Superior temporal gyrus (tissue), 1 donor: ENCODE data around the gene MBD6.

Source experiments
- DNase-seq: peaks from one replicate; pipeline ENCODE4 v3.0.0-alpha.2; 2016; ENCODE audit errors: extremely low spot score

MBD6 gene

DNA sequence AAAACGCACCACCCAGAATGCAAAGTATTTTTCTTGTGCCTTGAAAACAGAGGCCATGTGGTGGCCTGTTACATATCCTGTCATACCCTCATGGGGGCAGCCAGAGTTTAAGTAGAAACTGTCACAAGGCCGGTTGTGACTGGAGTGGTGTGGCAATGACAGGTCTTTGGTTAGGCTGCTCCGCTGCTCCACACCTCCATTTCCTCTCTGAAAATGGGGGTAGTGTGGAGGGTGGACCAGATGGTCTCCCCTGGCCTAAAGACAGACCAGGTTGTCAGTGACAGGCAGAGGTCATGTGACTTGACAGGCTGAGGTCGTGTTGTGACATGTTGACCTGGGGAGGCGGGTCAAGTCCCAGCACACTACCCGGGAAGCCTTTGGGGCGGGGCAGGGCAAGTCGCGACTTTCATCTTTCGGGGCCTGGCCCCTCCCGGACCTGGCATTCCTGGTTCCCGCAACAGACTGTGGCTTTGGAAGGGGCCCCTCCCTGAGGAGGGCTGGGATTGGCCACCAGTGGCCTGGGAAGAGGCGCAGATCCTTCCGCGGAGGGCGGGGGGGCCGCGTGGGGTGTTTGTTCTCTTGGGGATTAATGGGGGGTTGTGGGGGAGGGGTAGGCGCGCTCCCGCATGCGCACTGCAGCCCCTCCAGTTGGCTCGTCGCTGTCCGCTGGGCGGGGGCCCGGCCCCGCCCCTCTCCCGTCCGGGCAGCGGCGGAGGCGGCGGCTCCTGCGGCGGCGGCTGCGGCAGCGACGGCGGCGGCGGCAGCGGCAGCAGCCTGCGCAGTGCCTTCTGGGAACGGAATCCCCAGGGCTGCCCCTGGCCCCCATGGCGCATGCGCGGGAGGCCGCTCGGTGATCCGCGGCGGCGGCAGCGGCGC is at the start of gene MBD6:
Gene MBD6, plus strand, starts transcription at position 814 of the 876 bp plus-strand sequence. CDS start 1,480 bp downstream, outside the sequence.
- DNase-seq: peak; percentile 86

GRCh38 chr12:57473392-57473791 is 49.2 kb upstream of the MBD6 start:
- DNase-seq: no peak

- DNase-seq: no peak
Observed at GRCh38 chr12:57473886-57474285, 48.7 kb upstream of the MBD6 start.

DNA sequence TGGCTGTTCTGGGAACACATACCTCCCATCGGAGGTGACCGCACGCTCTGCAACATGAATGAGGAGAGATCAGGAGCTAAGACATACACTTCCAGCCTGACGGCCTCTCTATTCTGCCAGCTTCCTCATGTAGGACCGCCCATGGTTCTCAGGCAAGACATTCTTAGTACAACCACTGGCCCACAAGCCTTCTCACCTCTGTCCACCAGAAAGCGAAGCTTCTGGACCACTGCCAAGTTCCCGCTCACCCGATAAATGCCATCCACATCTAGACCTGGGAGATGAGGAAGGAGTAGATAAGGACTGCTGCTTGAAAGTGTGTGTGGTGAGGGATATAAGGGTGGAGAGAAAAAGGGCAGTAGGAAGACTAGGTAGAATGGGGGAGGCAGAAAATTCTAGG is 48.2 kb upstream of the MBD6 start:
- DNase-seq: no peak

- DNase-seq: no peak
Observed at GRCh38 chr12:57474862-57475261, 47.8 kb upstream of the MBD6 start.

GRCh38 chr12:57475271-57476161 is 47.1 kb upstream of the MBD6 start:
- DNase-seq: no peak

GRCh38 chr12:57476162-57476992 is 46.2 kb upstream of the MBD6 start:
- no peak for DNase-seq

DNA sequence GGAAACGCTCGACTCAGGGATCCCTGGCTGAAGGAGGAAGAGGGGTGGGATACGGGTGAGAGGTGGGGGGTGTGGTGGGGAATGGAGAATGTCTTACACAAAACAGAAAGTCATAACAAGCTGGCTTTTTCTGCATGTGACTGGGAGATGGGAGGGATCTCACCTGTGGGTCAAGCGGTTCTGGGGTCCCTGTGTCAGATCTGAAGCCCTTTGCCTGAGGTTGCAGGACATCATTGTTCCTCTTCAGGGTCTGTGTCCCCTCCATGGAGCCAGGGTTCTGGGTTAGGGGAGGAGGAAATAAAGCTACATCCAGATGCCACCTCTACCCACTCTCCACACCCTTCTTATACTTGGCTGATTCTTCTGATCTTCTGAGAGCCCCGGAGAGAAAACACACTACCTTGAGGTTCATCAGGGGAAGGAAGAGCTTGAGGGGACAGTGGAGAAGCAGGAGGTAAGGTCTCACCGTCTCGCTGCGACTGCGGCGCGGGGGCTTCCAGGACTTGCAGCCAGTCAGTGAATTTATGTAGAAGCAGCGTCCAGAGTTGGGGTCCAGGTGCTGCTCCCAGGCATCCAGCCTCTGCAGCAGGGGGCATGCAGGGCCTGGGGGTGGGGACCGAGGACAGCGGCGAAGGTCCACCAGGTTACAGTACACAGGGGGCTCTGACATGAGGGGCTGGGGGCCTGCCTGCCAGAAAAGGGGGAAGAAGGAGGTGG is 45.5 kb upstream of the MBD6 start:
- no peak for DNase-seq

DNA sequence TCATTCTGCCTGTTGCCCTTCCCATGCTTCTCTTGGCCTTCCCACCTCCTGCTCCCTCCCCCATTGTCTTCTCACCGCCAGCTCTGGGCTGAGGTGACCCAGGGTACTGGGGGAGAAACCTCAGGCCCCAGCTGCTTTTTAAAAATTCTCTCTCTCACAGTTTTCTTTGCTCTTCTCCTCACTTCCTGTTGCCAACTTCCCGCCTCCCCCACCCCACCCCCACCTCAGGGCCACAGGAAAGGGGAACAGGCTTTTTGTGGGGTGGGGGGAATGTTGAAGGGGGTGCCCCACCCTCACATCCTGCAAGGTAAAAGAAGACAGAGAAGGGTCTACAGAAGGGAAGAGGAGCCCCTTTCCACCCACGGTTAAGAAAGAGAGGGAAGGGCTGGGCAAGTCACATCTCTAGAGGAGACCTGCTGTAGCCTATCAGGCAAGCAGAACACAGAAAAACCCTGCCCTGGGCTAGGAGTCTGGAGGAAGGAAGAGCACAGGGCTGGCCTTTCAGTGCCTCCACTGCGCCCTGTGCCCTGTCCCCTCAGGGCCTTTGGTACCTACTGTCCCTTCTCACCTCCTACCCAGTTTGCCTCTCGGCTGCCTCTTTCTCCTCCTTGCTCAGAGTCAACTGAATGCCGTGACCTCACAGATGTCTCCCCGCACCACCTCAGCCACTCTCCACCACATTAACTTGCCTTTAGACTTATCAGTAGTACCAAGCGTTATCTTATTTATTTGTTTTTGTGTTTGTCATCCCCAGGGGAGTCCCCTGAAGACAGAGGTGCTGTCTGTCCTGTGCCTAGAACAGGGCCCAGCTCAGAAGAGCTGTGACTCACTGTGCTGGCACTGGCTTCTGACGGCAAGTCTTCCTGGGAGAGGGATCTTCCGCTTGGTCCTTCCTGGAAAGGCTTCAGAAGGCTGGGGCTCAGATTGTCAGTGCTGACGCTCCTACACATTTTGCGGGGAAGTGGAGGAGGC is 44.6 kb upstream of the MBD6 start:
- DNase-seq: no peak

GRCh38 chr12:57479043-57479375 is 43.6 kb upstream of the MBD6 start:
- no peak for DNase-seq

DNA sequence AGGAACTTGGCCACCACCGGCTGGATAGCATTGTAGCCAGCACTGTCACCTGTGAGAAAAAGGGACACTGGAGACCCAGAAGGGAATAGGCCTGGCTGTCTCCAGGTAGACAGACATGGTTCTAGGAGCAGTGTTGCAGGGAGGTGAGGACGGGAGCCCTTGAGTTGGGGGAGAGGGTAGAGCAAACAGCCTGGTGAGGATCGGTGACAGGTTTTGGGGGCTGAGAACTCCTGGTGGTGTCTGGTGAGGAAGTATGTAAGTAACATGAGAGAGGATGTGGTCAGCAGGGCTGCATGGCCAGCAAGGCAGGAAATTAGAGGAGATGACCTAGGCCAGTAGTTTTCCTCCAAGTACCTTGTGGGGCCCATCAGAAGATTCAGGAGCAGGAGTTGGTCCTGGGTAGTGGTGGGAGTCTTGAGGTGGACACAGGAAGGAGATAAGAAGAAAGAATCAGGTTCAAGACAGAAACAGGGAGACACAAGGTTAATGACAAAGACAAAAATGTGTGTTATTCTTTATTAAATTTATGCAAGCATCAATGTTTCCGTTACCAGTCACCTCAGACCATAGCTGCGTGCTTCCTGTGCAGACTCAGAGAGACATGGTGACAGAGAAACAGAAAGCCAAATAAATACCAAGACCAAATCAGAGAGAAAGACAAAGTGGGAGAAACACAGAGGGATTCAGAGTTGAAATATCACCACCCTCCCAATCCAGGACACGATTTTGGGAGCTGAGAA is 43.1 kb upstream of the MBD6 start, which contains the start of gene ARHGAP9:
Gene ARHGAP9, minus strand, starts transcription at position 491 of the 740 bp plus-strand sequence. Its CDS starts 460 bp downstream, at position 31.
- no peak for DNase-seq

GRCh38 chr12:57481671-57482070 is 41.0 kb upstream of the MBD6 start:
- DNase-seq: no peak

GRCh38 chr12:57483466-57483865 is 39.2 kb upstream of the MBD6 start:
- no peak for DNase-seq

DNA sequence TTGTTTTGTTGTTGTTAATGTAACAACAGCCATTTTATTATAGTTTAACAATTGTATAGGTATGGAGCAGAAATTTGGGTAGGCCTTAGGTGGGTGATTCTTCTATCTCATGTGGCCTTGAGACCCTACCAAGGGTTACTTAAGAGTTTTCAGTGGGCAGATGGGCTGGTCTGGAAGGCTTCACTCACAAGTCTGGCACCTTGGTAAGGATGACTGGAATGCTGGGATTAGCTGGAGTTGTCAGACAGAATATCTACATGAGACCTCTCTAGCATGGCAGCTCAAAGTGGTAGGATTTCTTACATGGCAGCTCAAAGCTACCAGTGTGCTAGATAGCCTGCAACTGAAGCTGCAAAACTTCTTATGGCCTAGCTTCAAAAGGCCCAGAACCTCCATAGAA is 36.9 kb upstream of the MBD6 start:
- DNase-seq: no peak

GRCh38 chr12:57487055-57487596 is 35.5 kb upstream of the MBD6 start:
- DNase-seq: no peak

DNA sequence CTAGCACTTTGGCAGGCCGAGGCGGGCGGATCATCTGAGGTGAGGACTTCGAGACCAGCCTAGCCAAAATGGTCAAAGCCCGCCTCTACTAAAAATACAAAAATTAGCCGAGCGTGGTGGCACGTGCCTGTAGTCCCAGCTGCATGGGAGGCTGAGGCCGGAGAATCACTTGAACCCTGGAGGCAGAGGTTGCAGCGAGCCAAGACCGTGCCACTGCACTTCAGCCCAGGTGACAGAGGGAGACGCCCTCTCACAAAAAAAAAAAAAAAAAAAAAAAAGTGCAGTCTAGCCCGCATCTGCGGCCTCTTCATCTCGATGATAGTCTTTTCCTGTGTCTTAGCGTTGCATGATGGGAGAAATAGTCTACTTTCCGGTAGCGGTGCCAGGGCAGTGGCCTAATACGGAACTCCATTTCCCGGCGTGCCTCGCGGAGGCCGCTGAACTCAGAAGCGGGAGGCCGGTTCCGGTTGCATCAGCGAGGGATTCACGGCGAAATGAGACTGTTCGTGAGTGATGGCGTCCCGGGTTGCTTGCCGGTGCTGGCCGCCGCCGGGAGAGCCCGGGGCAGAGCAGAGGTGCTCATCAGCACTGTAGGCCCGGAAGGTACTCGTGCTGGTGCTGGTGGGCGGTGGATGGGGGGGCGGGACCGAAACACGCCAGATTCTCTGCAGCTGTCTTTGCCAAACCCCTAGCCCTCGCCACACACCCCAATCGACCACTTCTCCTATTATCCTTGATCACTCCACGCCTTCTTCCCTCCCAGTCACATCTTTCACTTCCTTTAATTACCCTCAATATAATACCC is 34.8 kb upstream of the MBD6 start, which contains the start of gene MARS1:
Gene MARS1, plus strand, starts transcription at position 472 of the 805 bp plus-strand sequence. Its CDS starts 23 bp downstream, at position 495.
- DNase-seq: peak; percentile 99

DNA sequence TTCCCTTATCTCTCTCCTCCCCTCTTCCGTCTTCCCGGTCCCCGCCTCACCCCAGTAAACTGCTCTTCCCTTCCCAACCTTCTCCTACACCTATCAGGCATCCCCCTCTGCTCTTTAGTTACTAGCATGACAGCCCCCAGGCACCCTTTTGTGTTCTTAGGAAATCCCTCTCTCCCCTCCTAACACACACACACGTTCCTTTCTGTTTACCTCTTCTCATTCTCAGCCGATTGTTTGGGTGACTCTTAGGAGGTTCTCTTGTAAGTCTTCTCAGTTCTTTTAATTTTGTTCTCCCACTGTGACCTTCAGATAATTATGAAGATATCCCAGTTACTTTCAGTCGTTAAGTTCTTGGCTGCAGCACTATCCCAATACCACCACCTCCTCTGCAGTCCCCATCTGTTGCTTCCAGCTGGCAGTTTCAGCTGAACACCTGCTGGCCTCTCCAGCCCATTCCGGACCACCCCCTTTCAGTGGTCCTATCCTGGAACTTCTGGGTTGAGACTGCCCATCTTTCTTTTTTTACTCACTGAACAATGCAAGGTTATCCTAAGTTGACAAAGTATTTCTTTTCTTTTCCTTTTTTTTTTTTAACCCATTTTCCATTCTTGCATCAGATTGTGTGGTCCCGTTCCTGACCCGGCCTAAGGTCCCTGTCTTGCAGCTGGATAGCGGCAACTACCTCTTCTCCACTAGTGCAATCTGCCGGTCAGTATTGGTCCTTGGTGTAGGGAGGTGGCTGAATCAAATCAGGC is 34.0 kb upstream of the MBD6 start:
- DNase-seq: no peak
